GM18868 (cell line): Measurements from ENCODE around the gene IQCH.

Source experiments
- ATAC-seq: cut with Tn5 transposase; IDR thresholded peaks from one replicate; pipeline ENCODE4 v1.9.1; 2021; ENCODE audit warnings: mild to moderate bottlenecking, moderate library complexity; ENCODE audit not compliant: unreplicated experiment

Gene IQCH

DNA sequence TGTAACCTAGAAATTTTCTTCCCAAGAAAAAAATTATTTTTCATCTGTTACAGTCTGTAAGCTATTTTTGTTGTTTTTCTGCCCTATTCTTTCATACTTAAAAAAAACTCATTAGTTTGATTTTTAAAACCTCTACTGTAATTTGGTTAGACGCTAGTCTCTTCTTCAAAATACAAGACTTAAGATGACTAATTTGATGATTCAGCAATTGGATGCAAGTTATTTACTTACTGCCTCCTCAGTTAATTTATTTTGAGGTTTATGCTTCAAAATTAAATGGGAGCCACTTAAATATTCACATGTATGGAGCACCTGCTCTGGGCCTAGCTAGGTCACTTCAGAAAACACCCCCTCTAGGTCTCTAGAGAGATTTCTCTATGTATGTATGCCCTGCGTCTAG, 132.4 kb downstream of the IQCH start:
- ATAC-seq, result no peak

DNA sequence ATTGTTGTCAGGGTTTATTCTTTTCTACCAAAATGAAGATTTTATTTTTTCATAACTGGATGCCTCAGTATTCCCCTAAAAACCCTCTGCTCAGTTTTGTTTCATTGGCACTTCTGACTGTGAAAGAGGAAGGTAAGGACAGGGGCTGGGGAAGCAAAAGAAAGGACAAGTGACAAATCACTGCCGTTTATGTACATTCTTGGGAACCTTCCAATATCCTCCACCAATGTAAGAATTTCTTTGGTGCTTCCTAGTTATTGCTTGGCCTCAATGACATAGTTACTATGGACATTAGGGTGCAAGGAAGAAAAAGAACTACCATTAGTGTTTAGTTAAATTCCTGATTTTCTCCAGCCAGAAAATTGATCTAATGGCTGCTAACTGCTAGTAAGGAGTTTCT, 135.4 kb downstream of the IQCH start:
- ATAC-seq, result no peak

DNA sequence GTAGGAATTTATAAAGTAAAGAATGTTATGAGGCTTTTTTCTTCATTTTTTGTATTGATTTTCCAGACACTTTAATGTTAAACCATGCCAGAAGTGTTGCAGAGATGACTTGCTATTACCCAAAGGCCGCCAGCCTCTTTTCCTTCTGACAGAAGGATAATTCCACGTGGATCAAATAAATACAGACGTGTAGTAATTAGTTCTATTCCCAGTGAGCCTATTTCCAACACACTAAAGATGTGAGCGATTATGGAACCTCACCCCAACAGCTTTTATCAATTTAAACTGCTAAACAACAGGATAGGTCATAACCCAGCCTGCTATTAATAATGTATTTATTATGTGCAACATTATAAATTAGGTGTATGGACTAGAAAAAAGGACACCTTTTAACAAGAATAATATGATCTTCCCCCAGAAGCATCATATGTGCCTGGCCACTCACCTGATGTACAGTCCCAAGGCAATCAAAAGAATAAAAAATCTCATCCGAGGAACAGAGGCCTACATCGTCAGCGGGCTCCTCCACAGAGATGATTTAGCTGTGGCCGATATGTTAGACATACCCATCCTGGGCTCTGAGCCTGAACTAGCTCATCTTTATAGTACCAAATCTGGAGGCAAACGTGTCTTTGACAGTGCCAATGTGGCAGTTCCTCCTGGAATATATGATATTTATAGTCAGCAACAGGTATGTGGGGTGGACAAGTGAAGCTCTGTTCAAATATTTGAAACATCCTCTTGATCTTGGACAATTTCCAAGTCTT, 140.5 kb downstream of the IQCH start:
- no peak for ATAC-seq

DNA sequence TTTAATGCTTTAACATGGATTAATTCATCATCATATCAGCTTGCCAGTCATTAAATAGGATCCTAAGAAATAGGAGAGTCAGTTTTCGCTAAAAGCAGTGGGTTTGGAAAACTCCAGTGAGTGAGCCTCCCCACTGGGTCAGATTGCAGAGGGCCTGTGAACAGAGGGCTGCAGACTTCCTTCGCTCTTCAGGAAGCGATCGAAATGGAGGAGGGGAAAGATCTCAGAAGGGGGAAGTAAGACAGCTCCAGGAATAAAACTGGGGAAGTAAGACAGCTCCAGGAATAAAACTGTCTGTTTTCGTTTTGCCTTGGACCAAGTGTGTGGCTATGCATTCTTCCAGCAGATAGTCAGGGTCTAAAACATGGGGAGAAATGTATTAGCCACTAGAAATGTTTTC, 141.5 kb downstream of the IQCH start:
- no peak for ATAC-seq

DNA sequence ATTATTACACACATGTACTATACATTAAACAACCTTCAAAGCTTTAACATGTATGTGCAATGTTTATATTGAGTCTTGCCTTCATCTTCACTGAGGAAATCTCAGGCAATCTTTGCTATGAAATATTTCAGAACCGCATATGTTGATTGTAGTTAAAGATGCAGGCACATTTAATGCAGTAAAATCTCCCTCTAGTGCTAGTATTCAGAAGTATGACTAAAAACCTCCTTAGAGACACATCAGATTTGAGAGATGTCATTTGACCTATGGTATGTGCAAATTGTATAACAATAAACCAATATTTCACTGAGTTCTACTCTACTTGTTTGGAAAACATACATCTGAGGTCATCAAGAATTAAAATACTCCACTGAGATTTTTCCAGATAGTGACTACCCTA, 142.6 kb downstream of the IQCH start:
- no peak for ATAC-seq

DNA sequence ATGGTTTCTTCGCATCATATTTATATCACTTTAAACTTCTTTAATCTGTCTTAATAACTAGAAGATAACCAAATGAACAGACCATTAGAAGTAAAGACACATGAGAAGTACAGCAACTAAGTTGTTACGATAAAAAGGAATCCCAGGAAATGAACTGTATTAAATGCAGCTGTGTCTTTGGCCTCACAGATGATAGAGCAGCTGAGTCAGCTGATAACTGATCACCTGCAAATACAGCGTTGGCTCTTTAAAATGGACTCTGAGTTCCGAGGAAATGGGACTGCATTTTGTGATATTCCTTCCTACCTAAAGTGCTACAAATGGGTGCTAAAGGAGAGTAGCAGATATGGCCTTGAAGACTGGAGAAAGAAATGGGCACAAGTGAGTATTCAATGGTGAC, 145.3 kb downstream of the IQCH start:
- ATAC-seq, result no peak

- no peak for ATAC-seq
Measured at GRCh38 chr15:67400890-67401289, 146.3 kb downstream of the IQCH start.

DNA sequence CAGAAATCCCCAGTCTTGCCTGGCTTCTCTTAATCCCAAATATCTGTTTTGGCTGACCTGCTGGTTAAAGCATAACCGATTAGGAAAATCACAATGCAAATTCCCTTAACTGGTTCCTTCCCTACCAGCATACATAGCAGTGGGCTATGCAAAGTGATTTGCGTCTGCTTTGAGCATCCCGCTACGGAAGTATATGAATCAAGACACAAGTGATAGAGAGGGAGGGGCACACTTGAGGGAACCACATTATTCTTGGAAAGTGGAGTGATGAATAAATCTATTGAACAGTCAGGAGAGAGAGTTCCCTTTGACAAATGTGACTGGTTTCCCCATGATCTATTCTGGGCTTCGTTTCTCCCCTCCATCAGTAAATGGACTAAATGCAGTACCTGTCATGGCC, 146.8 kb downstream of the IQCH start:
- no peak for ATAC-seq

GRCh38 chr15:67403428-67404154, 149.0 kb downstream of the IQCH start:
- ATAC-seq, result no peak

GRCh38 chr15:67405208-67406191, 150.9 kb downstream of the IQCH start:
- no peak for ATAC-seq

DNA sequence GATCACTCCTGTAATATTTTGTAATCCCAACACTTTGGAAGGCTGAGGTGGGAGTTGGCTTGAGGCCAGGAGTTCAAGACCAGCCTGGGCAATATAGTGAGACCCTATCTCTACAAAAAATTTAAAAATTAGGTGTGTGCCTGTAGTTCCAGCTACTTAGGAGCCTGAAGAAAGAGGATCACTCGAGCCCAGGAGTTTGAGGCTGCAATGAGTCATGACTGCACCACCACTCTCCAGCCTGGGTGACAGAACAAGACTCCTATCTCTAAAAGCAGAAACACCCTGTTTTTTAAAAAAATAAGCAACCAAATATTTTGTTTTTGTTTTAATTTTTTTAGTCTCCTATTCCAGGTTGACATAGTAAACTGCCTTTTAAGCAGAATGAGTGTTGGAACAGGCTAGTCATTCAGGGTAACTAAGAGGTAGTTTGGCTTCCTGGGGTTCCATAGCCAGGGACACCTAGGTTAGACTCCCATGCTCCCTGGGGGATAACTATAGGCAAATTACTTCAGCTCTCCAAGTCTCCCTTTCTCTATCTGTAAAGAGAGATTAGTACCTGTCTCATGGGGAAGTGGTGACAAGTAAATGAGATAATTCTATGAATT, 151.8 kb downstream of the IQCH start:
- no peak for ATAC-seq

DNA sequence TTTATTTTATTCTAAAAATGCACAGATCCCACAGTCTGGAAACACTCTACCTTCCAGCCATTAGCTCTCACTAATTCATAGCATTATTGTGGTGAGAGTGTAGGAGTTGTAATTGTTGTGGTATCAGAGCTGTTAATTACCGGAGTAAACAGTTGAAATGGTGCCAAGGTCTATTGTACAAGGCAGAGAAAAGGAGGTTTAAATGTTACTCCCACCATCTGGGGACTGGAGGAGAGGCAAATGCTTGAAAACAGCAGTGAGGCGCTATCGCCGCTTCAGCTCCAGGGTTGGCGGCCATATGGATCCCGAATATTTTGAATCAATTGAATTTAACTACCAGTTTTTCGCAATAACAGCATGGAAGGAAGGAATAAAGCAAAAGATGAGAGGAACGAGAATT, 153.2 kb downstream of the IQCH start:
- ATAC-seq, result no peak

GRCh38 chr15:67409175-67409574, 154.6 kb downstream of the IQCH start:
- ATAC-seq, result no peak

GRCh38 chr15:67411486-67411885, 156.9 kb downstream of the IQCH start:
- no peak for ATAC-seq

DNA sequence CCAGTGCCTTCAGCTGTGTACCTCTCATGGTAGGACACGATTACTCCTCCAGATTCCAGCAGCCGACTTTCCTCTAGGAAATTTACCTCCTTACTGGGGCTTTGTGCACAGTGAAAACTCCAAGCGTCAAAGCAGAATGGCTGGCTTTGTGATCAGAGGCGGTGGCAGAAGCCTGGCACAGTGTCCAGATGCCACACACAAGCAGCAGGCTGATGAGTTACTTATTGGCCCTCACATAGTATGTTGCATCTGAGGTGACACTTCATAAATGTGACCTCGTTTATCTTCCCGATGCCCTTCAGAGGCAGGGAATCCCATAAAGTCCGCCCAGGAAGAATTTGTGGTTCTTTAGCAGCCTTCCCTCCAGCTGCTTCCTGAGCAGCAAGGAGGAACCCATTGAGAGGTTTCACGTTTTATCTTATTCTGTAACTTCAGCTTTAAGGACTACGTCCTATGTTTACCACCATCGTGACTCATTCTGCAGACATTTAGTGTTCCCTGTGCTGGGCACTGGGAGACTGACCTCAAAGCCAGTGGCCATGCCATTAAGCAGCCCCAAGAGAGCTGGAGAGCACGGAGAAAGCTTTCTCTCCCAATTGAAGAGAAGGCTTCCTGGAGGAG, 159.3 kb downstream of the IQCH start:
- no peak for ATAC-seq

DNA sequence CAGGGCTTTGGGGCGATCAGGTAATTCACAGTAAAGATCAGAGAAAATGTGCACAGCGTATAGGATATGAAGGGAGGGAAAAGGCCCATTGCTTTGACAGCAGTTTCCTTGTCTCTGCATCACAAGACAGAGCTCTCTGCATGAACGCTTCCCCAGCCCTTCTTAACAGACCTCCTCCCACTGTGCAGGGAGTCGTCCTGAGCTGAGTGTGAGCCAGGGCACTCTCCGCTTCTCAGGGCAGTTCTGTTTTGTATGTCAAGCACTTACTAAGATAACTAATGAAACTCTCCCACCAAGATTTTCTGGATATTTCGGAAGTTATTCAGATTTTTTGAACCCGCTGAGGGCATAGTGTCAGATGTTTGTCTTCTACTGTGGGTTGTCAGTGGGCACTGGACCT, 160.6 kb downstream of the IQCH start:
- ATAC-seq, result no peak

GRCh38 chr15:67416891-67417290, 162.3 kb downstream of the IQCH start:
- ATAC-seq, result no peak

DNA sequence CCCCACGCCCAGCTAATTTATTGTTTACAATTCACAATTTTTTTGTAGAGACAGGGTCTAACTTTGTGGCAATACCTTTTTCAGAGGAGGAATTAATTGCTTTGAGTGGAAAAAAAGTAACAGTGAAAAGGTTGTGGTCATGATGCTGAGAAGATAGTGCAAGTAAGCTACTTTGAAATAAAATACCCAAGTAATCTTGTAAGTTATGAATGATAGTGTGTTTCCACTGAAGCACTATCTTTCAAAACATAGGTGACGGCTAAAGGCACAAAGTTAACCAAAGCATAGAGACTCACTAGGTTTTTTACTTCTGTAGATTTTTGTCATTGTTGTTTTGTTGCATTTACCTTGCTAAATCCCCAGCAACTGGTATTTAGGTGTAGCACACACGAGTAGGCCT, 165.1 kb downstream of the IQCH start:
- no peak for ATAC-seq

DNA sequence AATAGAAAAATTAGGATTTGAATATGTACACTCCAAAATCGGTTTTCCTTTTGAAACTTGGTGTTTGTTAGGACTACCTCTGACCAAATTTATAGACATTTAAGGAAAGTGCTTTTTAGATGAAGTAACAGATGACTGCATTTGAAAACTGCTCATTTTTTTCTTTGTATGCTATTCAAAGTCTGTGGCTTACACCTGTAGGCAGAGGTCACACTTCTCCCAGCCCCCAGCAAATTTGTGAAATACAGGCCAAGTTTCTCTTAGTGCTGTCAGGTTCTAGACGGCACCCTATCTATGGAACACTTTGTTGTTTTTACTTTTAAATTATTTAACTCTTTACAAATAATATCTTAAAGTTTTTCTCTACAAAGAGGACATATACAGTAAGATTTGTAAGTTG, 165.6 kb downstream of the IQCH start:
- no peak for ATAC-seq

DNA sequence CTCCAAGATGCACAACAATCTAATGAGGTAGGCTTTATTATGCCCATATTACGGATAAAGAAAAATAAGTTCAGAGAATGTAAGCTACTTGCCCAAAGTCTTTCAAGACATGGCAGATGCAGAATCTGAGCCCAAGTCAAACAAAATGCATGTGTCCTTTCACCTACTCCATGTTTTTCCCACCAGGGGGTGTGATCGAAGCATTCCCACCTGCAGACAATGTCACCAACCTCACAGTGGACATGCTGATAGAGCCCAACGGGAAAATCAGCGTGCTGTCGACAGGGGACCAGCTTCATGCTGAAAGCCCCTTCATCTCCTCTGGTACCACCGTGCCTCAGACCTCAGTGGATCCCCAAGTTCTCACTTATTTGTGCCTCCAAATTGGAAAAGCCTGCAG, 166.5 kb downstream of the IQCH start:
- no peak for ATAC-seq

- ATAC-seq, result no peak
Measured at GRCh38 chr15:67422296-67422695, 167.7 kb downstream of the IQCH start.
